Ovary (tissue), 3 donors: ENCODE data around the gene ANO3.

Source experiments
- POLR2A ChIP-seq: fragments of 450-650 bp; IDR thresholded peaks from one replicate; pipeline ENCODE4 v1.6.1; 2017; ENCODE audit warnings: antibody characterized with exemption, mild to moderate bottlenecking, moderate library complexity
- TF ChIP-seq, protein P1 (sequence below), 3 donors: fragments of 450-650 bp in 2 of 3; fragments of 200-600 bp in 1 of 3; IDR thresholded peaks; one replicate each; pipeline versions ENCODE4 v1.5.1 to v1.8.0; 2016 to 2022; ENCODE audit warnings: antibody characterized with exemption in 3 of 3, mild to moderate bottlenecking in 1 of 3
- donor health status: DM: no; HTN: no; CAD: no.

DNA sequence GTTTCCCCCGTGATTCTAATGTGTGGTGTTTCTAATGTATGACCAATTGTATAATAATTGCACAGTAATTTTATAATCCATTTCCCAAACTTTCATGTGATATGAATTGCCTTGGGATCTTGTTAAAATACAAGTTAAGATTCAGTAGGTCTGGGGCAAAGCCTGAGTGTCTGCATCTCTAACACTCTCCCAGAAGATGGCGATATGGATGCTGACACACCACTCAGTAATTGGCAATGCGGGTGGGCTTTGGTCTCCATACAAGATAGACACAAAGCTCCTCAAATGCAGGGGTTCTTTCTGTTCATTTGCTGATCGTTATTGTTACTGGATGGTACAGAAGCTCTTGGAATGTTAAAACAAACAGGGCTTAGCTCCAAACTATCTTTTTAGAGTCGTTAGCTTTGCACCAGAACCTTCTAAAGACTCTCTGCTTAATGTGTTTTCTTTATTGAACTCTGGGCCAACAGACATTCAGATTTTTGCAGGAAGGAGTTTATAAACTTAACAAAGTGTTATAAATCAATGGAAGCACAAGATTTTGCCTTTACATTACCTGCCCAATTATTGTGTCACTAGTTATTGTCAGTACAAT lies 45.4 kb upstream of the ANO3 start:
- TF ChIP-seq, protein P1, sequence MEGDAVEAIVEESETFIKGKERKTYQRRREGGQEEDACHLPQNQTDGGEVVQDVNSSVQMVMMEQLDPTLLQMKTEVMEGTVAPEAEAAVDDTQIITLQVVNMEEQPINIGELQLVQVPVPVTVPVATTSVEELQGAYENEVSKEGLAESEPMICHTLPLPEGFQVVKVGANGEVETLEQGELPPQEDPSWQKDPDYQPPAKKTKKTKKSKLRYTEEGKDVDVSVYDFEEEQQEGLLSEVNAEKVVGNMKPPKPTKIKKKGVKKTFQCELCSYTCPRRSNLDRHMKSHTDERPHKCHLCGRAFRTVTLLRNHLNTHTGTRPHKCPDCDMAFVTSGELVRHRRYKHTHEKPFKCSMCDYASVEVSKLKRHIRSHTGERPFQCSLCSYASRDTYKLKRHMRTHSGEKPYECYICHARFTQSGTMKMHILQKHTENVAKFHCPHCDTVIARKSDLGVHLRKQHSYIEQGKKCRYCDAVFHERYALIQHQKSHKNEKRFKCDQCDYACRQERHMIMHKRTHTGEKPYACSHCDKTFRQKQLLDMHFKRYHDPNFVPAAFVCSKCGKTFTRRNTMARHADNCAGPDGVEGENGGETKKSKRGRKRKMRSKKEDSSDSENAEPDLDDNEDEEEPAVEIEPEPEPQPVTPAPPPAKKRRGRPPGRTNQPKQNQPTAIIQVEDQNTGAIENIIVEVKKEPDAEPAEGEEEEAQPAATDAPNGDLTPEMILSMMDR (IDR thresholded peaks at IDR 0.05) = no peak
- TF ChIP-seq POLR2A = no peak
